AG10803 (cell line): Measurements from ENCODE around the gene TAAR8.
"Not testable (repeated sequence)": the region's sequence is repeated elsewhere in the genome, so short reads cannot be mapped to it uniquely, and the experiment has no call there.

ENCODE experiments used
- DNase-seq: peaks from one replicate; pipeline ENCODE4 v3.0.0; 2010; ENCODE audit warnings: low read depth
- H3K4me3 ChIP-seq: 2 replicates; pipeline ENCODE4 v1.5.1; 2011; ENCODE audit warnings: mild to moderate bottlenecking, low read length, control low read depth
- CTCF ChIP-seq: conservative IDR thresholded peaks from 2 replicates; pipeline ENCODE4 v1.5.1; 2011; ENCODE audit warnings: mild to moderate bottlenecking, low read length, control low read depth, inconsistent platforms

The TAAR8 gene

DNA sequence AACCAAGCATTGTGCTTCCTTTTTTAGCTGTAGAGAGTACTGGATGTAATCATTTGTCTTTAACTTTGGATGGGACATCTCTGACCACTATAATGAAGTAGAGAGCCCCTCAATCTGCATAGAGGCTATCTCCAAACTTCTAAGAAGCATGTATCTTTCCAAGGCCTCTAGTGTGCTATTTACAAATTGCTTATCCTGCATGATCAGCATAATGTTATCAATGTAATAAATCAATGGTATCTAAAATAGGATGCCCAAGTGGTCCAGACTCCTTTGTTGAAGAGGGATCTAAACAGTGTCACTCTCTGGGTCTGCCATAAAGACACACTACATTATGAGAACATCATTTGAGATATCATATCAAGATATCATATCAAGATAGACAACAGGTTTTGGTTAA lies 7.6 kb upstream of the TAAR8 start:
- no peak for DNase-seq
- no peak for TF ChIP-seq CTCF
- H3K4me3 ChIP-seq = no peak overlapping the region

- H3K4me3 ChIP-seq = no peak overlapping the region
- no peak for TF ChIP-seq CTCF
- no peak for DNase-seq
Measured at GRCh38 chr6:132548746-132549463, 3.6 kb upstream of the TAAR8 start.

GRCh38 chr6:132551214-132551613 lies 1.3 kb upstream of the TAAR8 start:
- DNase-seq = no peak
- no peak for TF ChIP-seq CTCF
- H3K4me3 ChIP-seq = no peak overlapping the region

DNA sequence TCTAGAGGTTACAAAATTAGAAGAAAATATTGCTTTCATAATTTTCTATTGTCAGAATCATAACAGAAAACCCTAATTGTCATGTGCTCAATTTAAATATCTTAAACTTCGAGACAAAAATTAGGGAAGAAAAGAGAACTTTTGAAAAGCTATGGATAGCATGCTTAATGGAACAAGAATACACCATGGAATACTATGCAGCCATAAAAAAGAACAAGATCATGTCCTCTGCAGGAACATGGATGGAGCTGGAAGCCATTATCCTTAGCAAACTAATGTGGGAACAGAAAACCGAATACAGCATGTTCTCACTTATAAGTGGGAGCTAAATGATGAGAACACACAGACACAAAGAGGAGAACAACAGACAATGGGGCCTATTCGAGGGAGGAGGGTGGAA lies 7.6 kb downstream of the TAAR8 start:
- not testable (repeated sequence) for H3K4me3 ChIP-seq, DNase-seq

- no peak overlapping the region for H3K4me3 ChIP-seq
- no peak for DNase-seq
- TF ChIP-seq CTCF = no peak
Measured at GRCh38 chr6:132566404-132566803, 13.9 kb downstream of the TAAR8 start.

DNA sequence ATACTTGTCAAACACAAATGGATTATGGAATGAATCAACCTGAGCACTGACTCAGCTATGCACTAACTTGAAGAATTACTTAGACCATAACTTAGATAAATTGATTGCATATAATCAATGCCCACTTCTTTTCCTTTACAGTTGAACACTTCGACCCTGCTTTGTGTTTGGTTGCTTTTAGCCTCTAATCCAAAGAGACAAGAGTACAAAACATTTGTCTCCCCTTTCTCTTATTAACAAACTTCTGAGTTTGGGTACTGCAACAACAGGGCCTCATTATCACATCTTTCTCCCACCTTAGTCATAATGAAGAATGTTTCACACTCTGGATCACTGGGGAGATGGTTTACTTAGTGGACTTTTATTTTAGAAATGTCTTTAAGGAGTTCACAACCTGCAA lies 15.1 kb downstream of the TAAR8 start:
- H3K4me3 ChIP-seq = no peak overlapping the region
- no peak for DNase-seq
- no peak for TF ChIP-seq CTCF

DNA sequence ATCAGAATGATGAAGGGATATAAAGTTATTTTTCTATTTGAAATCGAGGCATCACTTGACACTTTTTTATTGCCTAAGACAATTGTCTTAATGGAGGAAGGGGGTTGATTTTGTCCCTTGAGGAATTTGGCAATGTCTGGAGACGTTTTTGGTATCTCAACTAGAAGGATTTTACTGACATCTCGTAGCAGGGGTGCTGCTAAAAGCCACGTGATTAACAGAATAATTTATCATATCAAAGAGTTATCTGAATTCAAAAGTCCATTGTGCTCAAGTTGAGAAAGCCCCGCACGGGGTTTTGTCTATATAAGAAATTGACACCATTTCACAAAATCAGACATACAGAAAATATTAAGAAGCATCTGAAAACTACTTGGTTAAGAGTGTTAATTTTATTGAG lies 16.1 kb downstream of the TAAR8 start:
- TF ChIP-seq CTCF = no peak
- no peak overlapping the region for H3K4me3 ChIP-seq
- DNase-seq = no peak

- no peak for DNase-seq
- no peak for TF ChIP-seq CTCF
- H3K4me3 ChIP-seq = no peak overlapping the region
Measured at GRCh38 chr6:132569170-132569569, 16.7 kb downstream of the TAAR8 start.
